Activated effector memory CD4-positive, alpha-beta T cell treated with anti-CD3 and anti-CD28 coated beads, Interleukin-2, amount 50 U/mL, for 16 hours (primary cell): ENCODE data around the gene VDAC2.
A peak's percentile ranks its signal among the peaks of the same experiment; 100 is the strongest.

Experiments
- DNase-seq: peaks from one replicate; pipeline ENCODE4 v3.0.0-alpha.2; 2020

VDAC2 gene

GRCh38 chr10:75231672-75232581 lies 21.3 kb downstream of the VDAC2 start:
- peak; percentile 27 for DNase-seq

GRCh38 chr10:75233444-75234016 lies 22.9 kb downstream of the VDAC2 start:
- DNase-seq, result peak; percentile 61

GRCh38 chr10:75234017-75234682 lies 23.6 kb downstream of the VDAC2 start:
- peak; percentile 99 for DNase-seq

- no peak for DNase-seq
Observed at GRCh38 chr10:75234683-75235374, 24.2 kb downstream of the VDAC2 start.

DNA sequence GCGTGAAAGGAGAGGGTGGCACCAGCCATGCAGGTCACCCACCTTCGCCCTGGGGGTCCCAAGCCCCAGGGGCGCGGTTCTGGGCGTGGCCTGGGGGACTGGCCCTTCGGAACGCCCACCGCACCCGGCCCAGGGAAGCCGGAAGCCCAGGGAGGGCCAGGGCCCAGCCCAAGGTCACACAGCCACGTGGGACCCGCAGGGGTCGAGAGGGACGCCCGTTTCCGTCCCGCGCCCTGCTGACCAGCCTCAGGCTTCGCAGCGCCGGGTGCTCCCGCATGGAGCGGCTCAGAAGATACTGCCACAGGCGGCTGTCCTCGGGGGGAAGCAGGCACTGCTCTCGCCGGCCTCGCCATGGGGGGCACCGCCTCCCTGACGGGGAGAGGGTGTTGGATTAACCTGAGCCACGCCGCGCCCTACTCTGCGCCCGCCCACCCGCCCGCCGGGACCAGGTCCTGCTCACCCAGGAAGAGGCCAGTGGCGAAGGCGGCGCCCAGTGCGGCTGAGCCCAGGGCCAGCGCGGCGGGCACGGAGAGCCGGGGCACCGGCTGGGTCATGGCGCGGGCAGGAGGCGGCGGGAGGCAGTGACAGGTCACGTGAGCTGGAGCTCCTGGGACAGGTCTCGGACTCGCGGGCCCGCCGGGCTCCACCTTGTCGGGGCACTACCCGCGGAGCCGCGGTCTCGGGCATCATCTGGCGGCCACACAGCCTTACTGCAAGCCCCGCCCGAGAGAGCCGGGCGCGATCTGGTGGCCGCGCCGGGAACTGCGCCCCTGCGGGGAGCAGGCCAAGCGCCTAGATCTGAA lies 25.0 kb downstream of the VDAC2 start, which contains the start of gene COMTD1:
Gene COMTD1 (minus strand): TSS at position 583 of the 803 bp plus-strand sequence. CDS start 29 bp downstream, at position 554.
- peak; percentile 98 for DNase-seq

DNA sequence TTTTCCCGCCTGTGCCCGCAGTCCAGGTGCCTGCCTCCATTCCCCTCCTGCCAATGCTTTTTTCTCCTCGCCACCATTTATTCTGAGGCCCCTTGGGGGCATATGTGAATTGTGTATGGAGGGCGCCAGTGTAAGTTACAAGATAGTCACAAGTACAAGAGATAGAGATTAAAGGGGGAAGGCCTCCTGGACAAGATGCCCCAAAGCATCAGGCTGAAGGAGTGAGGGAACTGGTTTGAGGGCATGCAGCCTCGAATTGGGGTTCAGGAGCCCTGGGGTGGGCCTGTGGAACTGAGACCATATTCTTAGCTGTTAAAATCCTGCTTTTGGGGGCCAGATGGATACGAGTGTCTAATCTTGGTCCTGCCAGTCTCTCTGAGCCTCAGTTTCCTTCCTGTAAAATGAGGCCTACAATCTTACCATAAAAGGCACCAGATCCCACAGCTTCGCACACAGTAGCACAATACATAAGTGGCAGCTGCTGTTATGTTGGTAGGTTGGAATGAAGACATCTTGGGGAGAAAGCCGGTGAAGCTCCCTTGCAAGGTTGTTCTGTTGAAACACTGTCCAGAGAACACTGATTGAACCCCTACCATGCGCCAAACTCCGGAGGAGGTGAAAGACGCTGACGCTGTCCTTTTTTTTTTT lies 25.7 kb downstream of the VDAC2 start:
- DNase-seq, result peak; percentile 54

DNA sequence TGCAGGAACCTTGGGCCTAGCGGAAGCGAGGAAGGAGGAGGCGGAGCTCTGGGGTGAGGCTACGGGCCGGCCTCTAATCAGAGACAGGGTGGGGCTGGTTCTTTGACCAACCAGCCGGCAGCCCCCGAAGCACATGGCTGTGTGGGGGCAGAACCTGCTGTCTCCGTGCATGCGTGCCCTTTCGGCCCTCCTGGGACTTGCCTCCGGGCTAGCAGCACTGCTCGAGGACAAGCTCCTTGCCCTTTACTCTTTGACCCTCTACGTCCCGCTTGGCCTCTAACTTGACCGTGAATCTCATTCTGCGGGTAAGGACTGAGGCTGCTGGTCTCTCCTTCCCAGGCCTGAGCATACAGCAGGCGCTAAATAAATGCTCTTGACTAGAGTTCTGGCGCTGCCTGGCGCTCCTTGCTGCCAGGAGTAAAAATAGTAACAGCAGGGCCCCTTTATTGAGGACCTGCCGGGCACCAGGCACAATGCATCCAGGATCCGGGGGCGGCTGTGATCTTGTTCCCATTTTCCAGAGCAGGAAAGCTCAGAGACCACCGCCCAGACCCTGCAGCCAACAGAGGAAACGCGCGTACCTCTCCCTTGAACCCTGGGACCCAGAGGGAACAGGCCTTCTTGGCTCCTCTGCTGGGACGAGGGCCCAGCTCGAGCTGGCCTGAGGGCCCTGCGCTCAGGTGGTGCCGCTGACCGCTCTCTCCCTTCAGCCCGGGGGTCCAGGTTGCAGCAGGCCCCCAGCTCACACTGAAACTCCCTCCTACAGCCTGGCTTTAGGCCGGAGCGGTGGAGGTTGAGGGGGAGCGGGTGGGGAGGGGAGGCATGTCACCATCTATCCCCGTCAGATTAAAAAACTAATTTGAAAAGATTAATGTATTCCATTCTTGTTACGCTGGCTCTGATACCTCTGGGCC lies 27.8 kb downstream of the VDAC2 start:
- DNase-seq, result peak; percentile 58

- DNase-seq, result peak; percentile 50
Observed at GRCh38 chr10:75239096-75239790, 28.6 kb downstream of the VDAC2 start.

- peak; percentile 50 for DNase-seq
Observed at GRCh38 chr10:75240329-75241076, 29.9 kb downstream of the VDAC2 start.

- DNase-seq, result peak; percentile 50
Observed at GRCh38 chr10:75243426-75243825, 32.8 kb downstream of the VDAC2 start.

GRCh38 chr10:75244487-75245353 lies 34.1 kb downstream of the VDAC2 start:
- peak; percentile 19 for DNase-seq

GRCh38 chr10:75245354-75246250 lies 35.0 kb downstream of the VDAC2 start:
- DNase-seq, result peak; percentile 39

GRCh38 chr10:75246506-75246905 lies 35.9 kb downstream of the VDAC2 start:
- peak; percentile 30 for DNase-seq

- no peak for DNase-seq
Observed at GRCh38 chr10:75247797-75248196, 37.2 kb downstream of the VDAC2 start.

DNA sequence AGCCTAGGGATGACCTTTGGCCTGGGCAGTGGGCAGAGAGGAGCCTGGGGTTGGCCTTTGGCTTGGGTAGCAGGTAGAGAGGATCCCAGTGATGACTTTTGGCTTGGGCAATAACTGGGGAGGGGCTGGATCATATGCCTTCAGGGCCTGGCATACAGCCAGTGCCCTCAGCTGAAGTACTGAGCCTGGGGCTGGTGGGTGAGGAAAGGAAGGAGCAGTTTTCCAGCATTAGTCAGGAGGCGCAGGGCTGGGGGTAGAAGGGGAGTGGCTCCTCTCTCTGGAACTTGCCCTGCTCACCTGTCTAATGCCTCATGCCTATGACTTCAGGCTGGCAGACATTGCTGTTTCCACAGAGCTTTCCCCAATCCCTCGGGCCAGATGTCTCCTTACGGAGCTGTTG lies 40.3 kb downstream of the VDAC2 start:
- no peak for DNase-seq

DNA sequence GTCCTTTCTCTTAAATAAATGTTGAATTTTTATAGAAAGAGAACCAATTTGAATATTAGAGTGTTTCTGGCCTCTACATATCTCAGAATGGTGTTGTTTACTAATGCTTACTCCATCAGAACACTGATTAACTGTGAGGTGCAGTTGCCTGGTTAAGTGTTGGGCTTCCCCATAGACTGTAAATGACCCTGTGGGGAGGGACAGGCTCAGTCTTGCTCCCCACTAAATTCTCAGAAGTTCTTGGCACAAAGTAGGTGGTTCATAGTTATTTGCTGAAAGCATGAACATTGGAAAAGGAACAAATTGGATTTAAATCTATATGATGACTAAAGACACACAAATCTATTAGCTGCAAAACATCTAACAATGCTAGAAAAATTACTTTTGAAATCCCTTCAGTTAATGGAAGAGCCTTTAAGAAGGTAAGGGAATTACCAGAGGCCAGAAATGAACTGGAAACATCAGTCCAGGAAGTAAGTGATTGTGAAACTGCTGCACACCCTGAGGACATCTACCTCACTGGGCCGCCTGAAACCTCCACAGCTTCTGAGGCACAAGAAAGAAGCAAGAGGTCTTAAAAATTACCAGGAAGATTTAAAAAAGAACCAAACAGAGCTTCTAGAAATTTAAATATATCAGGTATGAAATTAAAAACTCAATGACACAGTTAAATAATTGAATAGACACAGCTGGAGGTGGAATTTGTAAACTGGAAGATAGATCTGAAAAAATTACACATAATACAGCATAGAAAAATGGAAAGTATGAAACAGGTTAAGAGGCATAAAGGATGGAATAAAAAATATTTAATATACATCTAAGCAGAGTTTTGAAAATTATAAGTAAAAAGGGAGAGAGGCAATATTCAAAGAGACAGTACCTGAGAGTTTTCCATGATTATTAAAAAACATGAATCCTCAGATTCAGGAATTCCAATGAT lies 43.0 kb downstream of the VDAC2 start:
- DNase-seq, result peak; percentile 4
